SH-SY5Y (cell line): ENCODE results near the gene TFAP2A.

Experiments used
- GATA2 ChIP-seq: IDR thresholded peaks from 2 replicates; pipeline ENCODE4 v1.6.1; 2011; ENCODE audit warnings: mild to moderate bottlenecking, low read depth, low read length
- GATA3 ChIP-seq: IDR thresholded peaks from 2 replicates; pipeline ENCODE4 v1.6.1; 2011; ENCODE audit warnings: low read depth, mild to moderate bottlenecking, low read length, moderate library complexity

TFAP2A gene

GRCh38 chr6:10403385-10404106 lies 11.3 kb downstream of the TFAP2A start:
- TF ChIP-seq GATA3 = no peak
- TF ChIP-seq GATA2 = no peak

DNA sequence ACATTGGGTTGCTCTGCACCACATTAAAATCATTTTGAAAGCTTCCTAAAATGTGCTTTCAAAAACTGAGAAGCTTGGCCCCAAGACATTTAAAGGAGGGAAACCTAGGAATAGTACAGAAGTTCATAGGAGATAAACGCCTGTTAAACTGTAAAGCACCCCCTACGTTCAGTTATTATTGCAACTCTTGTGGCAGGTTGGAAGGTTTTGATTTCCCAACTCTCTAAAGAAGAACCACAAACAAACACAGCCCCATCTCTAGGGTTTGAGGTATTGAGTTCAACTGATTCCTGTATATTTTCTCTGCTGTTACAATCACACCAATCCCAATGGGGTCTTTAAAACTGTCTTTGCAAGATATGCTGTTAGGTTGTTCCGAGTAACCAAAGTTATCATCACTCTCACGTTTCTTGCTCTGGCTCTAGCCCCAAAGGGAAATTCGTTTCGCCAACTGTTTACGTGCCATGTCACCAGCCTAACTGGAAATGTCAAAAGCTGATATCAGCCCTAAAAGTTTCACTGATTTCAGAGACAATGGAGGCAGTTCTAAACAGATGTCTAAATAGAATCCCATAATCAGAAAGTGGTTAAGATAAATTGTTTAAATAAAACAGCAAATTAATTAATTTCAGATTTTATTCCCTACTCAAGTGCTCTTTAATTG lies 12.1 kb downstream of the TFAP2A start:
- no peak for TF ChIP-seq GATA3

- no peak for TF ChIP-seq GATA3
- TF ChIP-seq GATA2 = no peak
Measured at GRCh38 chr6:10401632-10402223, 13.1 kb downstream of the TFAP2A start.

DNA sequence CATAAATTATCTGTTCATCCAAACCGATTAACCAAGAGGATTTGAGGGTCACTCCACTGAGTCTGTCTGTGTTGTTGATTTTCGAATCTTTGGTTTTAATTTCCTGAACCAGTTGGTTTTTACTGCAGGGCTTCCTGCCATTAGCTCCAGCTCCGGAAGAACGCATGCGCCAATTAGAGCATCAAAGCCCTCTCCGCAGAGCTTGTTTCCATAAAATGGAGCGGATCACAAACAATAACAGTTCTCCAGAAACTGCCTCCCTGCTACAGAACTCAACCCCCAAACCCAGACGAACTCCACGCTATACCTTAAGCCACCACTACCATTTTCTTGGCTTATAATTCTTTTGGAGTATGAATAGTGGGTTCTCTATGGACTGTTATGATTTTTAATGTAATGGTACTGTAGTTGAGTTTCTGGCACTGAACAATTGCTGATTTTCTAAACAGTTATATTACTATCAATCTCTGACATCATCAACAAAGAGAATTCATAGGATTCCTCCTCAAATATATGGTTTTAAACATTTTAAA lies 13.8 kb downstream of the TFAP2A start:
- TF ChIP-seq GATA3 (no peak), GATA2 (no peak)

- TF ChIP-seq GATA2 = no peak
- no peak for TF ChIP-seq GATA3
Measured at GRCh38 chr6:10400330-10400729, 14.5 kb downstream of the TFAP2A start.

GRCh38 chr6:10399451-10399850 lies 15.4 kb downstream of the TFAP2A start:
- TF ChIP-seq GATA2 (no peak), GATA3 (no peak)

DNA sequence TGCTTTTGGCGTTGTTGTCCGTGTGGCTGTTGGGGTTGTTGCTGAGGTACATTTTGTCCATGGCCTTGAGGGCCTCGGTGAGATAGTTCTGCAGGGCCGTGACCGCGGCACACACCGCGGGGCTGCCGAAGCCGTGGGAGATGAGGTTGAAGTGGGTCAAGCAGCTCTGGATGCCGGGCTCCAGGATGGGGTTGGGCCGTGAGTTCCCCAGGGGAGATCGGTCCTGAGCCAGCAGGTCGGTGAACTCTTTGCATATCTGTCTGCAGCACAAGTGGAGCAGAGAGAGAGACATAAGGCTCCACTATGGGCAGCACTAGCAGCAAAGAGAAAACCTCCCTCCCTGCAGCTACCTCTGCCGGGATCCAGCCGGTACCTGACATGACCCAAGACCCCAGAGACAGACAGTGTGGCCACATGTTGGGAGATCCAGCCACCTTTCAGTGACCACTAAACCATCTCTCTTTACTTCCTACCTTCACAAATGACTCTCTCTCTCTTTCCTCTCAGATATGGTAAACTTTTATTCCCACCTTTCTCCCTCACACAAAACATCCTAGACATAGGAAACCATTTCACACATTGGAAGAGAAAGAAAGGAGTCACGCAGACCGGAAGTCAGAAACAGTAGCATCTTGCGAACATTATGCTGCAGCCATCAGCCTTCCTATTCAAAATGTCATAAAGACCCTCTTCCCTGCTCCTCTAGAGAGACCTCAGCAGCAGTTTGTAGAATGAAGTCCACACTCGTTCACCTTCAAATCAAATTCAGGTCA lies 16.2 kb downstream of the TFAP2A start:
- TF ChIP-seq GATA2 = no peak
- TF ChIP-seq GATA3 = no peak

GRCh38 chr6:10397756-10398445 lies 17.0 kb downstream of the TFAP2A start:
- TF ChIP-seq GATA2 (no peak), GATA3 (no peak)

- TF ChIP-seq GATA3 (no peak), GATA2 (no peak)
Measured at GRCh38 chr6:10396785-10397184, 18.1 kb downstream of the TFAP2A start.

GRCh38 chr6:10395704-10396546 lies 18.9 kb downstream of the TFAP2A start:
- TF ChIP-seq GATA3 (no peak), GATA2 (no peak)

GRCh38 chr6:10395171-10395703 lies 19.6 kb downstream of the TFAP2A start:
- TF ChIP-seq GATA2 = no peak

- TF ChIP-seq GATA2 = no peak
- no peak for TF ChIP-seq GATA3
Measured at GRCh38 chr6:10393544-10394225, 21.2 kb downstream of the TFAP2A start.
